HFFc6 (cell line): ENCODE data around the gene CCDC71L. TPM values are rescaled to one million over a fixed set of nuclear protein-coding genes. Genes with fewer than 3 reads are reported as not detected.
A peak's percentile ranks its signal among the peaks of the same experiment; 100 is the strongest.

Experiments
- DNase-seq: peaks from one replicate; pipeline ENCODE4 v3.0.0-alpha.2; 2018
- H3K27ac Mint-ChIP-seq: 2 replicates; pipeline ENCODE4 v1.8.0; 2020; ENCODE audit warnings: mild to moderate bottlenecking, mixed read lengths
- H3K27me3 Mint-ChIP-seq: 2 replicates; pipeline ENCODE4 v1.8.0; 2021; ENCODE audit warnings: mild to moderate bottlenecking, moderate library complexity, mixed read lengths; ENCODE audit not compliant: insufficient read depth
- H3K36me3 Mint-ChIP-seq: 2 replicates; pipeline ENCODE4 v1.8.0; 2021; ENCODE audit warnings: low read depth, mixed read lengths
- H3K4me1 Mint-ChIP-seq: 2 replicates; pipeline ENCODE4 v1.8.0; 2020; ENCODE audit warnings: low read depth, mixed read lengths
- H3K4me3 Mint-ChIP-seq: 2 replicates; pipeline ENCODE4 v1.8.0; 2020; ENCODE audit warnings: mild to moderate bottlenecking, moderate library complexity, mixed read lengths
- H3K9me3 Mint-ChIP-seq: 2 replicates; pipeline ENCODE4 v1.8.0; 2020; ENCODE audit warnings: mild to moderate bottlenecking, mixed read lengths
- total RNA-seq, 6 experiments: library from RNA; stranded (reverse); fragmentation: NEBNext Ultra II Directional; extraction: Animal tissue kit (Norgen Biotek cat#: 25700); gene quantifications; 2 replicates in 1 of 6; 3 replicates in 5 of 6; pipeline ENCODE4 v1.2.3, GENCODE V29; 2021
- TF ChIP-seq, protein P1 (sequence below): fragments of 200-600 bp; sonication (generic); IDR thresholded peaks from 2 replicates; pipeline ENCODE4 v1.5.0; 2021; ENCODE audit warnings: antibody characterized with exemption, mild to moderate bottlenecking

Gene CCDC71L
- total RNA-seq, 6 experiments from 2014 or later: 109 to 154 (median 119) TPM

DNA sequence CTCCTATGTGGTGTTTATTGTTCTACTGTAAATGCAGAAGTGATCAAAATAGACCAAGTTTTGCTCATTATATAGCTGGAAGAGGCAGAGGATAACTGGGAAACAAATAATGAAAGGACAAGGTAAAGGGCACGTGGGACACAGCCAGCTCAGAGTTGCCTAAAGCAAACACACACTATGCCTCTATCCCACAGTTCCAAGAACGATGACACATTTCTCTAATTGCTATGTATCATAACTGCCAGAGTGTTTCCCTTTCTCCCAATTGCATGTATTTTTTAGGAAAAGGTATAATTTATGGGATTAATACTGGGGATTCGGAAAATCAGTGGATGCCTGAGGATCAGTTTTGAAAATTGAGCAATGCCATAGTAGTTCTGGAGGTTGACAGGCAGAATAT lies 49.0 kb downstream of the CCDC71L start:
- Mint-ChIP-seq H3K27ac (peak overlapping the region; percentile 87), H3K9me3 (no peaks in the 10 kb centered on the region), H3K4me3 (no peak overlapping the region), H3K27me3 (peaks cover 4% of the 10 kb centered on the region; the same call in 1 of the 2 replicates), H3K36me3 (peaks cover 16% of the 10 kb centered on the region), H3K4me1 (no peaks in the 10 kb centered on the region; the same call in 1 of the 2 replicates)
- TF ChIP-seq, protein P1, sequence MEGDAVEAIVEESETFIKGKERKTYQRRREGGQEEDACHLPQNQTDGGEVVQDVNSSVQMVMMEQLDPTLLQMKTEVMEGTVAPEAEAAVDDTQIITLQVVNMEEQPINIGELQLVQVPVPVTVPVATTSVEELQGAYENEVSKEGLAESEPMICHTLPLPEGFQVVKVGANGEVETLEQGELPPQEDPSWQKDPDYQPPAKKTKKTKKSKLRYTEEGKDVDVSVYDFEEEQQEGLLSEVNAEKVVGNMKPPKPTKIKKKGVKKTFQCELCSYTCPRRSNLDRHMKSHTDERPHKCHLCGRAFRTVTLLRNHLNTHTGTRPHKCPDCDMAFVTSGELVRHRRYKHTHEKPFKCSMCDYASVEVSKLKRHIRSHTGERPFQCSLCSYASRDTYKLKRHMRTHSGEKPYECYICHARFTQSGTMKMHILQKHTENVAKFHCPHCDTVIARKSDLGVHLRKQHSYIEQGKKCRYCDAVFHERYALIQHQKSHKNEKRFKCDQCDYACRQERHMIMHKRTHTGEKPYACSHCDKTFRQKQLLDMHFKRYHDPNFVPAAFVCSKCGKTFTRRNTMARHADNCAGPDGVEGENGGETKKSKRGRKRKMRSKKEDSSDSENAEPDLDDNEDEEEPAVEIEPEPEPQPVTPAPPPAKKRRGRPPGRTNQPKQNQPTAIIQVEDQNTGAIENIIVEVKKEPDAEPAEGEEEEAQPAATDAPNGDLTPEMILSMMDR: no peak
- DNase-seq: peak; percentile 28

DNA sequence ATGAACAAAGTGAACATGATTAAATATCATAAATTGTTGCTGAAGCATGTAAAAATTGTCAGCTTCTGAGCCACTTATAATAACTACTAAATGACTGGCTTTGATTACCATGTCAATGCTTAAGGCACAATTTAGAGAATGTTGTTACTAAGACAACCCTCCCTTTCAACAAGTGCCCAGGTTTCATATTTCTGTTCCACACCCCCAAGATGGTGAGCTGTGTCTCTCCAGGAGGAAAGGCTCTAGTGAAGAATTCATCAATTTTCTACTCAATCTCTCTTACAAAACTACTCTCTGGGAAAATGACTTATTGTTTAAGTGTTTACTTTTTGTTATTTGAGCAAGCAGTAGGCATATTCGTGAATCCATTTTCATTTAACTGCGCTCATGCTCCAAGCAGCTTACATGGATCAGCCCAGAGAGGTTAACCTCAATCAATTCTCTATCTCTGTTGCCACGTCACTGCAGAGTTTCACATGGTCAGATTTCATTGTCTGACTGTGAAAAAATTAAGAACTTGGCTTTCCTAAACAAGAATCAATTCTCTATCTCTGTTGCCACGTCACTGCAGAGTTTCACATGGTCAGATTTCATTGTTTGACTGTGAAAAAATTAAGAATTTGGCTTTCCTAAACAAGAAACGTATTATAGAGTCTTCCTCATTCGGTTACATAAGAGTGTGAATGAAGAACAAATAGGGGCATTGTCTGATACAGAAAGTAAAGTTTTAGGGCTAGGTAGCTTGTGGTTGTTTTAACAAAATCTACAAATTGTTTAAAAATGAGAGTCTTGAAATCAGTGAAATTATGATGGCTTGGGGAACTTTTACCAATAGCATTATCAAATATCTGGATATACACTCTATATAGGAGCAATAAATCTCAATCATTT lies 49.7 kb downstream of the CCDC71L start:
- Mint-ChIP-seq H3K4me3 (peak overlapping the region; percentile 12; the same call in 1 of the 2 replicates), H3K4me1 (no peaks in the 10 kb centered on the region; the same call in 1 of the 2 replicates), H3K9me3 (no peaks in the 10 kb centered on the region), H3K27ac (peak overlapping the region; percentile 87), H3K36me3 (peaks cover 16% of the 10 kb centered on the region), H3K27me3 (peaks cover 4% of the 10 kb centered on the region; the same call in 1 of the 2 replicates)
- TF ChIP-seq, protein P1: no peak
- DNase-seq: no peak

DNA sequence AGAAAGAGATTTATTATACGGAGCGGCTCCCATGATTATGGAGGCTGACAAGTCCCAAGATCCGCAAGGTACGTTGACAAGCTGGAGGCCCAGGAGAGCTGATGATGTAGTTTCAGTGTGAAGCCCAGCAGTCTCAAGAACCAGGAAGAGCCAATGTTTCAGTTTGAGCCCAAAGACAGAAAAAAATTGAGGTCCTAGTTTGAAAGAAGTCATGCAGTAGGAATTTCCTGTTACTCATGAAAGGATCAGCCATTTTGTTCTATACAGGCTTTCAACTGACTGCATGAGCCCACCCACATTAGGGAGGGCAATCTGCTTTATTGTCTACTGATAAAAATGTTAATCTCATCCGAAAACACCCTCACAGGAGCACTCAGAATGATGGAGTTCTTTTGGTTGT lies 51.5 kb downstream of the CCDC71L start:
- no peaks in the 10 kb centered on the region for H3K9me3 Mint-ChIP-seq
- no peak overlapping the region for H3K27ac Mint-ChIP-seq
- TF ChIP-seq, protein P1: no peak
- H3K27me3 Mint-ChIP-seq: peaks cover 4% of the 10 kb centered on the region; the same call in 1 of the 2 replicates
- H3K36me3 Mint-ChIP-seq: peaks cover 16% of the 10 kb centered on the region
- no peaks in the 10 kb centered on the region; the same call in 1 of the 2 replicates for H3K4me1 Mint-ChIP-seq
- peak overlapping the region; percentile 60 for H3K4me3 Mint-ChIP-seq
- peak; percentile 82 for DNase-seq

DNA sequence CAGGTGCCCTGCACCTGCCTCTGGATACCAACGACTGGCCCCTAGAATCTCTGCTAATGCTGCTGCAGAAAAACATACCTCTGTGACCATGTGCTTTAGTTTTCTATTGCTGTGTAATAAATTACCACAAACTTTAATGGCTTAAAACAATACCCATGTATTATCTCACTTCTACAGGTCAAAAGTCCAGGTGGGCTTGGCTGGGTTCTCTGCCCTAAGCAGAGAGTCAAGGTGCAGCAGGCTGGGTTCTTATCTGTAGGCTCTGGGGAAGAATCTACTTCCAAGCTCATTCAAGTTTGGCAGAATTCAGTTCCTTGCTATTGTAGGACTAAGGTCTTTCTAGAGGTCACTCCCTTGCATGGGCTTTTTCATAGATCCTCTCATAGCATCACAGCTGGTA lies 52.3 kb downstream of the CCDC71L start:
- Mint-ChIP-seq H3K9me3 (no peaks in the 10 kb centered on the region), H3K27ac (no peak overlapping the region), H3K4me3 (peak overlapping the region; percentile 60; the same call in 1 of the 2 replicates), H3K36me3 (peaks cover 16% of the 10 kb centered on the region), H3K4me1 (no peaks in the 10 kb centered on the region; the same call in 1 of the 2 replicates), H3K27me3 (peaks cover 4% of the 10 kb centered on the region; the same call in 1 of the 2 replicates)
- DNase-seq: no peak
- TF ChIP-seq, protein P1: no peak

Other genes with a start within 250 kb of the CCDC71L start
- not detected for gene PIK3CG, start 204.1 kb upstream of the CCDC71L start, total RNA-seq